HEK293 (cell line): ENCODE measurements around the gene TM7SF2.

Experiments used
- CTCF ChIA-PET: fragments of 350-600 bp; formaldehyde crosslinking; extraction: SDS; loops from one replicate; lab custom pipeline; 2021; ENCODE audit warnings: antibody characterized with exemption; lab: Yijun Ruan, JAX
- POLR2A ChIA-PET: fragments of 300-600 bp; formaldehyde crosslinking; extraction: SDS; loops from one replicate; lab custom pipeline; 2020; ENCODE audit warnings: antibody characterized with exemption, inconsistent platforms; lab: Yijun Ruan, JAX
- H3K27ac ChIP-seq: fragments of 200-500 bp; sonication (Bioruptor generic); 2 replicates; pipeline ENCODE4 v1.5.1; 2014; ENCODE audit warnings: low read depth, low read length, control low read depth, inconsistent platforms; ENCODE audit errors: extremely low read depth
- H3K36me3 ChIP-seq, 2 experiments: fragments of 200-500 bp in 1 of 2; sonication (Bioruptor generic) in 1 of 2; 1 replicate in 1 of 2; 2 replicates in 1 of 2; pipeline ENCODE4 v1.5.1; 2014 to 2017; ENCODE audit warnings: inconsistent platforms in 2 of 2, low read length in 2 of 2; ENCODE audit not compliant: control insufficient read depth in 2 of 2, insufficient read depth in 1 of 2
- H3K4me1 ChIP-seq: fragments of 200-500 bp; sonication (Bioruptor generic); 2 replicates; pipeline ENCODE4 v1.5.1; 2014; ENCODE audit warnings: mild to moderate bottlenecking, low read length, inconsistent platforms; ENCODE audit not compliant: control insufficient read depth, insufficient read depth
- H3K4me3 ChIP-seq: 2 replicates; pipeline ENCODE4 v1.5.1; 2011; ENCODE audit warnings: low read depth, mild to moderate bottlenecking, control low read depth, low read length, moderate library complexity
- H3K9me3 ChIP-seq: fragments of 200-500 bp; sonication (Bioruptor generic); 2 replicates; pipeline ENCODE4 v1.5.1; 2014; ENCODE audit warnings: low read depth, low read length, inconsistent platforms; ENCODE audit not compliant: control insufficient read depth, insufficient read depth
- BCL11A ChIP-seq: fragments of 450-650 bp; formaldehyde crosslinking; IDR thresholded peaks from 2 replicates; pipeline ENCODE4 v1.5.1; 2016; ENCODE audit warnings: low read depth, missing biosample characterization, missing genetic modification characterization
- GLI4 ChIP-seq: fragments of 450-650 bp; formaldehyde crosslinking; IDR thresholded peaks from 2 replicates; pipeline ENCODE4 v1.5.1; 2016; ENCODE audit warnings: missing biosample characterization, missing genetic modification characterization
- HOXD13 ChIP-seq: sonication (generic); formaldehyde crosslinking; IDR thresholded peaks from 2 replicates; pipeline ENCODE4 v1.8.0; 2022; ENCODE audit warnings: missing genetic modification reagents, borderline replicate concordance
- SP2 ChIP-seq: fragments of 450-650 bp; formaldehyde crosslinking; IDR thresholded peaks from 2 replicates; pipeline ENCODE4 v1.5.1; 2016; ENCODE audit warnings: missing biosample characterization, missing genetic modification characterization
- SP3 ChIP-seq: fragments of 450-650 bp; formaldehyde crosslinking; IDR thresholded peaks from 2 replicates; pipeline ENCODE4 v1.5.1; 2016; ENCODE audit warnings: missing biosample characterization, missing genetic modification characterization
- YY2 ChIP-seq: fragments of 450-650 bp; formaldehyde crosslinking; IDR thresholded peaks from 2 replicates; pipeline ENCODE4 v1.5.1; 2016; ENCODE audit warnings: missing biosample characterization, missing genetic modification characterization
- ZBTB26 ChIP-seq: fragments of 450-650 bp; formaldehyde crosslinking; optimal IDR thresholded peaks from 2 replicates; pipeline ENCODE3; 2016; ENCODE audit warnings: missing biosample characterization, mild to moderate bottlenecking, missing genetic modification characterization
- ZBTB8A ChIP-seq: fragments of 450-650 bp; formaldehyde crosslinking; IDR thresholded peaks from 2 replicates; pipeline ENCODE4 v1.5.1; 2016; ENCODE audit warnings: missing biosample characterization, missing genetic modification characterization
- ZNF114 ChIP-seq: fragments of 450-650 bp; formaldehyde crosslinking; IDR thresholded peaks from 2 replicates; pipeline ENCODE4 v1.5.0; 2017; ENCODE audit warnings: missing biosample characterization, missing genetic modification characterization
- ZNF155 ChIP-seq: fragments of 450-650 bp; formaldehyde crosslinking; IDR thresholded peaks from 2 replicates; pipeline ENCODE4 v1.5.1; 2016; ENCODE audit warnings: missing biosample characterization, missing genetic modification characterization
- ZNF16 ChIP-seq: fragments of 450-650 bp; formaldehyde crosslinking; IDR thresholded peaks from 2 replicates; pipeline ENCODE4 v1.5.1; 2016; ENCODE audit warnings: low read depth, missing biosample characterization, missing genetic modification characterization
- ZNF184 ChIP-seq: fragments of 450-650 bp; IDR thresholded peaks from 2 replicates; pipeline ENCODE4 v1.5.1; 2018; ENCODE audit warnings: missing biosample characterization, mild to moderate bottlenecking, missing genetic modification characterization
- ZNF366 ChIP-seq: fragments of 450-650 bp; formaldehyde crosslinking; conservative IDR thresholded peaks from 2 replicates; pipeline ENCODE4 v1.5.1; 2016; ENCODE audit warnings: missing biosample characterization, missing genetic modification characterization
- ZNF423 ChIP-seq: fragments of 450-650 bp; formaldehyde crosslinking; IDR thresholded peaks from 2 replicates; pipeline ENCODE4 v1.5.1; 2016; ENCODE audit warnings: missing biosample characterization, missing genetic modification characterization
- ZNF449 ChIP-seq: fragments of 450-650 bp; formaldehyde crosslinking; IDR thresholded peaks from 2 replicates; pipeline ENCODE4 v1.5.1; 2017; ENCODE audit warnings: missing biosample characterization, mild to moderate bottlenecking, missing genetic modification characterization, moderate library complexity
- ZNF558 ChIP-seq: fragments of 450-650 bp; formaldehyde crosslinking; IDR thresholded peaks from 2 replicates; pipeline ENCODE4 v1.5.1; 2016; ENCODE audit warnings: missing biosample characterization, missing genetic modification characterization
- ZNF585B ChIP-seq: fragments of 450-650 bp; formaldehyde crosslinking; IDR thresholded peaks from 2 replicates; pipeline ENCODE4 v1.5.1; 2016; ENCODE audit warnings: missing biosample characterization, missing genetic modification characterization
- ZNF596 ChIP-seq: fragments of 450-650 bp; IDR thresholded peaks from 2 replicates; pipeline ENCODE4 v1.5.0; 2018; ENCODE audit warnings: missing biosample characterization, mild to moderate bottlenecking, missing genetic modification characterization, moderate library complexity
- ZNF621 ChIP-seq: fragments of 450-650 bp; formaldehyde crosslinking; IDR thresholded peaks from 2 replicates; pipeline ENCODE4 v1.5.1; 2017; ENCODE audit warnings: missing biosample characterization, missing genetic modification characterization
- ZNF624 ChIP-seq: fragments of 450-650 bp; formaldehyde crosslinking; IDR thresholded peaks from 2 replicates; pipeline ENCODE4 v1.5.1; 2017; ENCODE audit warnings: missing biosample characterization, missing genetic modification characterization
- ZNF639 ChIP-seq: fragments of 450-650 bp; formaldehyde crosslinking; IDR thresholded peaks from 2 replicates; pipeline ENCODE4 v1.5.1; 2016; ENCODE audit warnings: missing biosample characterization, missing genetic modification characterization
- ZNF747 ChIP-seq: fragments of 450-650 bp; formaldehyde crosslinking; IDR thresholded peaks from 2 replicates; pipeline ENCODE4 v1.5.1; 2016; ENCODE audit warnings: missing biosample characterization, missing genetic modification characterization
- ZNF768 ChIP-seq: fragments of 450-650 bp; formaldehyde crosslinking; IDR thresholded peaks from 2 replicates; pipeline ENCODE4 v1.5.1; 2018; ENCODE audit warnings: missing biosample characterization, mild to moderate bottlenecking, missing genetic modification characterization
- TF ChIP-seq, protein P1 (sequence below): fragments of 450-650 bp; formaldehyde crosslinking; IDR thresholded peaks from 2 replicates; pipeline ENCODE4 v1.5.1; 2017; ENCODE audit warnings: missing biosample characterization, missing genetic modification characterization
- TF ChIP-seq, protein P2 (sequence below): sonication (generic); formaldehyde crosslinking; IDR thresholded peaks from 2 replicates; pipeline ENCODE4 v1.8.1; 2022; ENCODE audit warnings: mild to moderate bottlenecking, moderate library complexity, missing genetic modification reagents

The TM7SF2 gene

DNA sequence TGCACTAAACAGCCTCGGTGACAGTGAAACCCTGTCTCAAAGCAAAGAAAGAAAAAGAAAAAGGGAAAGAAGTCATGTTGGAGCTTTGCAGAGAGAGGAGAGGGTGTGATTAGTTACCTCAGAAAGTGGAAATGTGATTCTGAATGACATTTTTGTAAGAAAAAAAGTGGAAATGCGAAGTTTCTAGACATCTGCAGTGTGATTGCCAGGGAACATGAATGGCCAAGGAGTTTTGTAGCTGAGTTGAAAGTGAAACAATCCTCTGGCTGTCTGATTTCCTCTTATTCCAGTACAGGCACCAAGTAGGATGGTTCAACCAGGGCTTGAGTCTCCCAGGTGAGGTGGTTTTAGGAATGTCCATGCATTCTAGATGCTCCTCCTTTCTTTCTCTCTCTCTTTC, 40.5 kb downstream of the TM7SF2 start:
- no peaks in the 10 kb centered on the region for H3K36me3 ChIP-seq
- ChIA-PET CTCF (no interaction called here), POLR2A (interaction anchor here (1.3 kb wide), 1 partner anchor 17 kb away, joined by 4 read pairs; the partner anchor contains the start of gene SYVN1)
- H3K27ac ChIP-seq = no peak overlapping the region
- H3K9me3 ChIP-seq = no peaks in the 10 kb centered on the region
- H3K4me3 ChIP-seq = no peak overlapping the region
- TF ChIP-seq ZNF624 (tag by site-specific recombination) = no peak
- no peaks in the 10 kb centered on the region for H3K4me1 ChIP-seq

GRCh38 chr11:65156256-65156655, 44.6 kb downstream of the TM7SF2 start:
- no peak overlapping the region for H3K4me3 ChIP-seq
- H3K4me1 ChIP-seq = no peaks in the 10 kb centered on the region
- no peak overlapping the region for H3K27ac ChIP-seq
- ChIA-PET CTCF (interaction anchor here (0.7 kb wide), 1 partner anchor 802 kb away, joined by 3 read pairs; no protein-coding TSS in a partner anchor), POLR2A (no interaction called here)
- no peaks in the 10 kb centered on the region for H3K9me3 ChIP-seq
- H3K36me3 ChIP-seq = no peaks in the 10 kb centered on the region
- TF ChIP-seq, protein P1, sequence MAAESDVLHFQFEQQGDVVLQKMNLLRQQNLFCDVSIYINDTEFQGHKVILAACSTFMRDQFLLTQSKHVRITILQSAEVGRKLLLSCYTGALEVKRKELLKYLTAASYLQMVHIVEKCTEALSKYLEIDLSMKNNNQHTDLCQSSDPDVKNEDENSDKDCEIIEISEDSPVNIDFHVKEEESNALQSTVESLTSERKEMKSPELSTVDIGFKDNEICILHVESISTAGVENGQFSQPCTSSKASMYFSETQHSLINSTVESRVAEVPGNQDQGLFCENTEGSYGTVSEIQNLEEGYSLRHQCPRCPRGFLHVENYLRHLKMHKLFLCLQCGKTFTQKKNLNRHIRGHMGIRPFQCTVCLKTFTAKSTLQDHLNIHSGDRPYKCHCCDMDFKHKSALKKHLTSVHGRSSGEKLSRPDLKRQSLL = no peak
- TF ChIP-seq ZNF768 (tag by site-specific recombination) (no peak), ZNF366 (tag by site-specific recombination) (no peak), SP2 (tag by site-specific recombination) (no peak), ZNF155 (tag by site-specific recombination) (no peak), HOXD13 (CRISPR knock-in tag) (no peak), ZNF114 (tag by site-specific recombination) (no peak), ZNF558 (tag by site-specific recombination) (no peak), SP3 (tag by site-specific recombination) (no peak), ZBTB8A (tag by site-specific recombination) (no peak), ZBTB26 (no peak), BCL11A (no peak), ZNF747 (tag by site-specific recombination) (no peak), ZNF585B (tag by site-specific recombination) (no peak), GLI4 (tag by site-specific recombination) (no peak)

DNA sequence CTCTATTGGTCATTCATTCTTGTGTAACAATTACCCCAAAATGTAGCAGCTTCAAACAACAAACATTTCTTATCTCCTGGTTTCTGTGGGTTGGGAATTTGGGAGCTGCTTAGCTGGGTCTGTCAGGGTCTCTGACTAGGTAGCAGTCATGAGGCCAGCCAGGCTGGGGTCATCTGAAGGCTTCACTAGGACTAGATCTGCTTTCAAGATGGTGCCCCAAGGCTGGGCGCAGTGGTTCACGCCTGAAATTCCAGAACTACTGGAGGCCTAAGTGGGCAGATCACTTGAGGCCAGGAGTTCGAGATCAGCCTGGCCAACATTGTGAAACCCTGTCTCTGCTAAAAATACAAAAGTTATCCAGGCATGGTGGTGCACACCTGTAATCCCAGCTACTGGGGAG, 45.3 kb downstream of the TM7SF2 start:
- CTCF ChIA-PET = interaction anchor here (0.7 kb wide), 1 partner anchor 803 kb away, joined by 3 read pairs; no protein-coding TSS in a partner anchor
- TF ChIP-seq ZNF449 (tag by site-specific recombination) = no peak
- no peak for TF ChIP-seq ZNF596 (tag by site-specific recombination)
- no peak for TF ChIP-seq ZNF423 (tag by site-specific recombination)
- TF ChIP-seq, protein P2, sequence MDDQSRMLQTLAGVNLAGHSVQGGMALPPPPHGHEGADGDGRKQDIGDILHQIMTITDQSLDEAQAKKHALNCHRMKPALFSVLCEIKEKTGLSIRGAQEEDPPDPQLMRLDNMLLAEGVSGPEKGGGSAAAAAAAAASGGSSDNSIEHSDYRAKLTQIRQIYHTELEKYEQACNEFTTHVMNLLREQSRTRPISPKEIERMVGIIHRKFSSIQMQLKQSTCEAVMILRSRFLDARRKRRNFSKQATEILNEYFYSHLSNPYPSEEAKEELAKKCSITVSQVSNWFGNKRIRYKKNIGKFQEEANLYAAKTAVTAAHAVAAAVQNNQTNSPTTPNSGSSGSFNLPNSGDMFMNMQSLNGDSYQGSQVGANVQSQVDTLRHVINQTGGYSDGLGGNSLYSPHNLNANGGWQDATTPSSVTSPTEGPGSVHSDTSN (CRISPR knock-in tag) = no peak
- no peak for TF ChIP-seq ZNF16 (tag by site-specific recombination)
- TF ChIP-seq ZNF184 = no peak
- TF ChIP-seq ZNF639 (tag by site-specific recombination) = no peak
- TF ChIP-seq YY2 (tag by site-specific recombination) = no peak
- no peak for TF ChIP-seq ZNF621

More for the DNA sequence above, 45.3 kb downstream of the TM7SF2 start:
- Histone ChIP-seq H3K27ac (no peak overlapping the region), H3K36me3 (no peaks in the 10 kb centered on the region), H3K4me1 (no peaks in the 10 kb centered on the region), H3K9me3 (no peaks in the 10 kb centered on the region), H3K4me3 (no peak overlapping the region)
- POLR2A ChIA-PET = no interaction called here
